Endothelial cell of umbilical vein (primary cell): ENCODE results near the gene KIR2DL1. TPM values are rescaled to one million over a fixed set of nuclear protein-coding genes. Genes with fewer than 3 reads are reported as not detected.
"Not testable (repeated sequence)": the region's sequence is repeated elsewhere in the genome, so short reads cannot be mapped to it uniquely, and the experiment has no call there.

Source experiments
- BruUV-seq: library from RNA; stranded (reverse); fragments of 400-500 nt; replicated peaks from 2 replicates; lab custom pipeline; 2021; lab: Mats Ljungman, UMichigan
- CTCF ChIA-PET: fragments of 300-600, 350-600 bp; sonication (Branson Sonifier 250); formaldehyde crosslinking; loops from one replicate; lab custom pipeline; 2021; ENCODE audit warnings: antibody characterized with exemption, inconsistent platforms; lab: Charles Lee
- POLR2A ChIA-PET: fragments of 300-600, 350-600 bp; sonication (Branson Sonifier 250); formaldehyde crosslinking; loops from one replicate; lab custom pipeline; 2021; ENCODE audit warnings: antibody characterized with exemption, inconsistent platforms; lab: Charles Lee
- DNase-seq: peaks from one replicate; pipeline ENCODE4 v3.0.0-alpha.2; 2011; ENCODE audit warnings: low read depth, low spot score
- FAIRE-seq: peaks from 2 replicates; lab custom pipeline; 2011; peaks lifted over from hg19 to GRCh38; lab: Jason Lieb, UNC
- H2AFZ ChIP-seq: 2 replicates; pipeline ENCODE4 v1.6.0; 2012; ENCODE audit warnings: low read depth, low read length, control low read depth, inconsistent platforms
- H3K27ac ChIP-seq: 2 replicates; pipeline ENCODE4 v1.5.1; 2011; ENCODE audit warnings: low read depth, mild to moderate bottlenecking, control low read depth, low read length, moderate library complexity; ENCODE audit not compliant: insufficient read depth
- H3K27me3 ChIP-seq, 2 experiments: 2 replicates each; pipeline versions ENCODE4 v1.6.0 to v1.6.1; 2011; ENCODE audit warnings: low read length in 2 of 2, mixed read lengths in 1 of 2; ENCODE audit not compliant: control insufficient read depth in 2 of 2, insufficient read depth in 2 of 2
- H3K36me3 ChIP-seq, 2 experiments: 2 replicates in 1 of 2; 3 replicates in 1 of 2; pipeline ENCODE4 v1.5.1; 2011; ENCODE audit warnings: low read length in 2 of 2, mild to moderate bottlenecking in 1 of 2, moderate library complexity in 1 of 2; ENCODE audit not compliant: control insufficient read depth in 2 of 2, insufficient read depth in 2 of 2; ENCODE audit errors: extremely low read depth in 1 of 2
- H3K4me1 ChIP-seq: 3 replicates; pipeline ENCODE4 v1.5.1; 2011; ENCODE audit warnings: mild to moderate bottlenecking, low read length; ENCODE audit not compliant: control insufficient read depth, insufficient read depth; ENCODE audit errors: extremely low read depth
- H3K4me2 ChIP-seq: 2 replicates; pipeline ENCODE4 v1.6.1; 2011; ENCODE audit warnings: low read length, control low read depth, mixed read lengths; ENCODE audit not compliant: insufficient read depth
- H3K4me3 ChIP-seq, 3 experiments: fragments of 200-600 bp in 1 of 3; sonication (generic), shearing (Covaris generic) in 1 of 3; replicated peaks in 1 of 3; 2 replicates each; pipeline ENCODE4 v1.5.1; 2011 to 2016; ENCODE audit warnings: control low read depth in 3 of 3, low read length in 3 of 3, mild to moderate bottlenecking in 2 of 3, inconsistent platforms in 1 of 3, low read depth in 1 of 3, moderate library complexity in 1 of 3; ENCODE audit not compliant: insufficient read depth in 1 of 3
- H3K79me2 ChIP-seq: 2 replicates; pipeline ENCODE4 v1.6.0; 2012; ENCODE audit warnings: low read length, inconsistent platforms; ENCODE audit not compliant: control insufficient read depth, insufficient read depth
- H3K9ac ChIP-seq: replicated peaks from 2 replicates; pipeline ENCODE3; 2011; ENCODE audit warnings: low read length, control low read depth; ENCODE audit not compliant: insufficient read depth; ENCODE audit errors: extremely low read depth
- H3K9me1 ChIP-seq: replicated peaks from 3 replicates; pipeline ENCODE4 v1.6.0; 2011; ENCODE audit warnings: mild to moderate bottlenecking, low read length; ENCODE audit not compliant: control insufficient read depth, insufficient read depth; ENCODE audit errors: extremely low read depth
- H3K9me3 ChIP-seq: replicated peaks from 2 replicates; pipeline ENCODE4 v1.5.1; 2012; ENCODE audit warnings: low read length, inconsistent platforms; ENCODE audit not compliant: control insufficient read depth, insufficient read depth
- H4K20me1 ChIP-seq: replicated peaks from 2 replicates; pipeline ENCODE3; 2011; ENCODE audit warnings: mild to moderate bottlenecking, low read length; ENCODE audit not compliant: control insufficient read depth, insufficient read depth; ENCODE audit errors: extremely low read depth
- dilution Hi-C: fragments of 300-500 bp; cut with MboI; formaldehyde crosslinking; loops from one replicate; pipeline ENCODE4 v1.15.0; 2019; ENCODE audit warnings: low sequenced_read_pairs; ENCODE audit not compliant: extremely low pct_ligation_motif_present
- intact Hi-C: fragments of 100-400 bp; cut with micrococcal nuclease; formaldehyde crosslinking; loops from one replicate; pipeline ENCODE4 v1.10.0; 2022
- polyA plus RNA-seq, 4 experiments: library from polyadenylated mRNA; depleted of rRNA in 3 of 4; stranded (reverse) in 3 of 4; unstranded in 1 of 4; fragments of >200 nt; gene quantifications; 2 replicates each; pipeline versions ENCODE4 v1.2.1 to v1.2.3, GENCODE V29; 2011 to 2012; ENCODE audit warnings: missing spikeins in 1 of 4
- total RNA-seq: library from RNA; stranded (reverse); gene quantifications from 2 replicates; pipeline ENCODE4 v1.2.3, GENCODE V29; 2021

KIR2DL1 gene
- total and polyA plus RNA-seq, 2 donors (not counting 3 experiments of a cell fraction or from before 2014, with no cell fraction given): not detected

GRCh38 chr19:54758577-54758976 is 11.0 kb upstream of the KIR2DL1 start:
- H3K27ac ChIP-seq, H3K27me3 ChIP-seq, H2AFZ ChIP-seq, H3K79me2 ChIP-seq, H3K9me3 ChIP-seq, intact Hi-C loops, H3K36me3 ChIP-seq, BruUV-seq, H3K4me1 ChIP-seq, POLR2A ChIA-PET, H3K4me3 ChIP-seq, H4K20me1 ChIP-seq, H3K4me2 ChIP-seq, H3K9ac ChIP-seq, DNase-seq, H3K9me1 ChIP-seq, FAIRE-seq, dilution Hi-C loops, CTCF ChIA-PET: not testable (repeated sequence)

GRCh38 chr19:54764219-54764618 is 5.4 kb upstream of the KIR2DL1 start:
- H3K9ac ChIP-seq, dilution Hi-C loops, POLR2A ChIA-PET, DNase-seq, H3K9me3 ChIP-seq, H4K20me1 ChIP-seq, intact Hi-C loops, CTCF ChIA-PET, H3K4me1 ChIP-seq, H3K27ac ChIP-seq, H3K4me2 ChIP-seq, H3K4me3 ChIP-seq, H3K27me3 ChIP-seq, H2AFZ ChIP-seq, H3K79me2 ChIP-seq, H3K9me1 ChIP-seq, BruUV-seq, H3K36me3 ChIP-seq, FAIRE-seq: not testable (repeated sequence)

GRCh38 chr19:54766464-54766863 is 3.1 kb upstream of the KIR2DL1 start:
- H3K27me3 ChIP-seq, FAIRE-seq, H3K27ac ChIP-seq, H4K20me1 ChIP-seq, H2AFZ ChIP-seq, H3K9ac ChIP-seq, H3K9me3 ChIP-seq, H3K36me3 ChIP-seq, POLR2A ChIA-PET, H3K4me1 ChIP-seq, H3K4me2 ChIP-seq, CTCF ChIA-PET, H3K9me1 ChIP-seq, DNase-seq, H3K4me3 ChIP-seq, BruUV-seq, intact Hi-C loops, H3K79me2 ChIP-seq, dilution Hi-C loops: not testable (repeated sequence)

DNA sequence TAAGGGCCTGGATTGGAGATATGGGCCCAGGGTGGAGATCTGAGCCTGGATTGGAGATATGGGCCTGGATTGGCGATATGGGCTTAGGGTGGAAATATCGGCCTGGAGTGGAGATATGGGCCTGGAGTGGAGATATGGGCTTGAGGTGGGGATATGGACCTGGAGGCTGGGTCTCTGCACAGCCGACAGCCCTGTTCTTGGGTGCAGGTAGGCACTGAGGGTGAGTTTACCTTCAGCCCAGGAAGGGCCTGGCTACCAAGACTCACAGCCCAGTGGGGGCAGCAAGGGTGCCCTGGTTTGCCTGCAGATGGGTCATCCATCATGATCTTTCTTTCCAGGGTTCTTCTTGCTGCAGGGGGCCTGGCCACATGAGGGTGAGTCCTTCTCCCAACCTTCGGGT is 918 bp downstream of the KIR2DL1 start:
- H3K27me3 ChIP-seq, dilution Hi-C loops, H3K4me3 ChIP-seq, H3K4me1 ChIP-seq, H3K9me1 ChIP-seq, POLR2A ChIA-PET, FAIRE-seq, intact Hi-C loops, DNase-seq, H3K27ac ChIP-seq, BruUV-seq, H3K9ac ChIP-seq, H2AFZ ChIP-seq, H3K9me3 ChIP-seq, CTCF ChIA-PET, H3K36me3 ChIP-seq, H4K20me1 ChIP-seq, H3K79me2 ChIP-seq, H3K4me2 ChIP-seq: not testable (repeated sequence)
